ENCODE results near the gene RAP1GDS1.
"Not testable (repeated sequence)": the region's sequence is repeated elsewhere in the genome, so short reads cannot be mapped to it uniquely, and the experiment has no call there.

The RAP1GDS1 gene

GRCh38 chr4:98411731-98412130 is 150.5 kb downstream of the RAP1GDS1 start:
- Histone ChIP-seq H3K4me1 (ENCODE audit: control insufficient read depth, insufficient read depth, low read length) (no peaks in the 10 kb centered on the region), H3K9me3 (ENCODE audit: control insufficient read depth, insufficient read depth, low read length) (no peaks in the 10 kb centered on the region), H3K27me3 (ENCODE audit: control insufficient read depth, insufficient read depth, low read length) (no peaks in the 10 kb centered on the region), H3K9ac (ENCODE audit: low read depth, low read length) (no peak overlapping the region), H3K4me3 (ENCODE audit: low read depth, low read length) (no peak overlapping the region), H3K36me3 (ENCODE audit: control insufficient read depth, insufficient read depth, low read length) (no peaks in the 10 kb centered on the region)

- no peaks in the 10 kb centered on the region for H3K4me1 ChIP-seq (ENCODE audit: control insufficient read depth, insufficient read depth, low read length)
- H3K9me3 ChIP-seq (ENCODE audit: control insufficient read depth, insufficient read depth, low read length), result no peaks in the 10 kb centered on the region
- H3K36me3 ChIP-seq (ENCODE audit: control insufficient read depth, insufficient read depth, low read length), result no peaks in the 10 kb centered on the region
- no peaks in the 10 kb centered on the region for H3K27me3 ChIP-seq (ENCODE audit: control insufficient read depth, insufficient read depth, low read length)
- H3K4me3 ChIP-seq (ENCODE audit: low read depth, low read length), result no peak overlapping the region
- H3K9ac ChIP-seq (ENCODE audit: low read depth, low read length), result no peak overlapping the region
Measured at GRCh38 chr4:98416844-98417243, 155.7 kb downstream of the RAP1GDS1 start.

GRCh38 chr4:98420151-98420550 is 159.0 kb downstream of the RAP1GDS1 start:
- not testable (repeated sequence) for H3K36me3 ChIP-seq (ENCODE audit: control insufficient read depth, insufficient read depth, low read length); H3K4me3 ChIP-seq (ENCODE audit: low read depth, low read length); H3K9me3 ChIP-seq (ENCODE audit: control insufficient read depth, insufficient read depth, low read length); H3K4me1 ChIP-seq (ENCODE audit: control insufficient read depth, insufficient read depth, low read length); H3K9ac ChIP-seq (ENCODE audit: low read depth, low read length); H3K27me3 ChIP-seq (ENCODE audit: control insufficient read depth, insufficient read depth, low read length)

GRCh38 chr4:98421111-98421510 is 159.9 kb downstream of the RAP1GDS1 start:
- Histone ChIP-seq H3K9ac (ENCODE audit: low read depth, low read length) (no peak overlapping the region), H3K4me3 (ENCODE audit: low read depth, low read length) (no peak overlapping the region), H3K9me3 (ENCODE audit: control insufficient read depth, insufficient read depth, low read length) (no peaks in the 10 kb centered on the region), H3K27me3 (ENCODE audit: control insufficient read depth, insufficient read depth, low read length) (no peaks in the 10 kb centered on the region), H3K36me3 (ENCODE audit: control insufficient read depth, insufficient read depth, low read length) (no peaks in the 10 kb centered on the region), H3K4me1 (ENCODE audit: control insufficient read depth, insufficient read depth, low read length) (no peaks in the 10 kb centered on the region)

GRCh38 chr4:98423009-98423408 is 161.8 kb downstream of the RAP1GDS1 start:
- Histone ChIP-seq H3K9me3 (ENCODE audit: control insufficient read depth, insufficient read depth, low read length) (no peaks in the 10 kb centered on the region), H3K27me3 (ENCODE audit: control insufficient read depth, insufficient read depth, low read length) (no peaks in the 10 kb centered on the region), H3K4me3 (ENCODE audit: low read depth, low read length) (no peak overlapping the region), H3K9ac (ENCODE audit: low read depth, low read length) (no peak overlapping the region), H3K36me3 (ENCODE audit: control insufficient read depth, insufficient read depth, low read length) (no peaks in the 10 kb centered on the region), H3K4me1 (ENCODE audit: control insufficient read depth, insufficient read depth, low read length) (no peaks in the 10 kb centered on the region)

- Histone ChIP-seq H3K36me3 (ENCODE audit: control insufficient read depth, insufficient read depth, low read length) (no peaks in the 10 kb centered on the region), H3K9me3 (ENCODE audit: control insufficient read depth, insufficient read depth, low read length) (no peaks in the 10 kb centered on the region), H3K4me1 (ENCODE audit: control insufficient read depth, insufficient read depth, low read length) (no peaks in the 10 kb centered on the region), H3K27me3 (ENCODE audit: control insufficient read depth, insufficient read depth, low read length) (no peaks in the 10 kb centered on the region), H3K4me3 (ENCODE audit: low read depth, low read length) (no peak overlapping the region), H3K9ac (ENCODE audit: low read depth, low read length) (no peak overlapping the region)
Measured at GRCh38 chr4:98430708-98431403, 169.7 kb downstream of the RAP1GDS1 start.

- H3K36me3 ChIP-seq (ENCODE audit: control insufficient read depth, insufficient read depth, low read length), result no peaks in the 10 kb centered on the region
- no peaks in the 10 kb centered on the region for H3K4me1 ChIP-seq (ENCODE audit: control insufficient read depth, insufficient read depth, low read length)
- H3K4me3 ChIP-seq (ENCODE audit: low read depth, low read length), result no peak overlapping the region
- H3K9ac ChIP-seq (ENCODE audit: low read depth, low read length), result no peak overlapping the region
- no peaks in the 10 kb centered on the region for H3K27me3 ChIP-seq (ENCODE audit: control insufficient read depth, insufficient read depth, low read length)
- no peaks in the 10 kb centered on the region for H3K9me3 ChIP-seq (ENCODE audit: control insufficient read depth, insufficient read depth, low read length)
Measured at GRCh38 chr4:98433691-98434090, 172.5 kb downstream of the RAP1GDS1 start.

- no peaks in the 10 kb centered on the region for H3K27me3 ChIP-seq (ENCODE audit: control insufficient read depth, insufficient read depth, low read length)
- no peaks in the 10 kb centered on the region for H3K36me3 ChIP-seq (ENCODE audit: control insufficient read depth, insufficient read depth, low read length)
- H3K9ac ChIP-seq (ENCODE audit: low read depth, low read length), result no peak overlapping the region
- no peaks in the 10 kb centered on the region for H3K4me1 ChIP-seq (ENCODE audit: control insufficient read depth, insufficient read depth, low read length)
- no peaks in the 10 kb centered on the region for H3K9me3 ChIP-seq (ENCODE audit: control insufficient read depth, insufficient read depth, low read length)
- no peak overlapping the region for H3K4me3 ChIP-seq (ENCODE audit: low read depth, low read length)
Measured at GRCh38 chr4:98434816-98435215, 173.6 kb downstream of the RAP1GDS1 start.

GRCh38 chr4:98444371-98444770 is 183.2 kb downstream of the RAP1GDS1 start:
- Histone ChIP-seq H3K36me3 (ENCODE audit: control insufficient read depth, insufficient read depth, low read length) (no peaks in the 10 kb centered on the region), H3K9me3 (ENCODE audit: control insufficient read depth, insufficient read depth, low read length) (no peaks in the 10 kb centered on the region), H3K27me3 (ENCODE audit: control insufficient read depth, insufficient read depth, low read length) (no peaks in the 10 kb centered on the region), H3K9ac (ENCODE audit: low read depth, low read length) (no peak overlapping the region), H3K4me1 (ENCODE audit: control insufficient read depth, insufficient read depth, low read length) (no peaks in the 10 kb centered on the region), H3K4me3 (ENCODE audit: low read depth, low read length) (no peak overlapping the region)

- Histone ChIP-seq H3K27me3 (ENCODE audit: control insufficient read depth, insufficient read depth, low read length) (no peaks in the 10 kb centered on the region), H3K36me3 (ENCODE audit: control insufficient read depth, insufficient read depth, low read length) (no peaks in the 10 kb centered on the region), H3K4me1 (ENCODE audit: control insufficient read depth, insufficient read depth, low read length) (no peaks in the 10 kb centered on the region), H3K9me3 (ENCODE audit: control insufficient read depth, insufficient read depth, low read length) (no peaks in the 10 kb centered on the region), H3K9ac (ENCODE audit: low read depth, low read length) (no peak overlapping the region), H3K4me3 (ENCODE audit: low read depth, low read length) (no peak overlapping the region)
Measured at GRCh38 chr4:98446499-98447375, 185.6 kb downstream of the RAP1GDS1 start.

GRCh38 chr4:98447648-98448047 is 186.5 kb downstream of the RAP1GDS1 start:
- Histone ChIP-seq H3K4me3 (ENCODE audit: low read depth, low read length) (no peak overlapping the region), H3K9ac (ENCODE audit: low read depth, low read length) (no peak overlapping the region)

GRCh38 chr4:98448908-98449307 is 187.7 kb downstream of the RAP1GDS1 start:
- Histone ChIP-seq H3K4me3 (ENCODE audit: low read depth, low read length) (no peak overlapping the region), H3K4me1 (ENCODE audit: control insufficient read depth, insufficient read depth, low read length) (no peaks in the 10 kb centered on the region)

More at GRCh38 chr4:98447648-98448047, 186.5 kb downstream of the RAP1GDS1 start:
- Histone ChIP-seq H3K27me3 (ENCODE audit: control insufficient read depth, insufficient read depth, low read length) (no peaks in the 10 kb centered on the region), H3K36me3 (ENCODE audit: control insufficient read depth, insufficient read depth, low read length) (no peaks in the 10 kb centered on the region), H3K4me1 (ENCODE audit: control insufficient read depth, insufficient read depth, low read length) (no peaks in the 10 kb centered on the region), H3K9me3 (ENCODE audit: control insufficient read depth, insufficient read depth, low read length) (no peaks in the 10 kb centered on the region)

More at GRCh38 chr4:98448908-98449307, 187.7 kb downstream of the RAP1GDS1 start:
- no peaks in the 10 kb centered on the region for H3K36me3 ChIP-seq (ENCODE audit: control insufficient read depth, insufficient read depth, low read length)
- H3K27me3 ChIP-seq (ENCODE audit: control insufficient read depth, insufficient read depth, low read length), result no peaks in the 10 kb centered on the region
- no peak overlapping the region for H3K9ac ChIP-seq (ENCODE audit: low read depth, low read length)
- no peaks in the 10 kb centered on the region for H3K9me3 ChIP-seq (ENCODE audit: control insufficient read depth, insufficient read depth, low read length)

Data from iPS-15b (cell line).